ENCODE data around the gene EIF4E3. TPM values are rescaled to one million over a fixed set of nuclear protein-coding genes. Genes with fewer than 3 reads are reported as not detected.

EIF4E3 gene
- total RNA-seq, 1 experiment from 2014 or later, result 4.1 TPM

DNA sequence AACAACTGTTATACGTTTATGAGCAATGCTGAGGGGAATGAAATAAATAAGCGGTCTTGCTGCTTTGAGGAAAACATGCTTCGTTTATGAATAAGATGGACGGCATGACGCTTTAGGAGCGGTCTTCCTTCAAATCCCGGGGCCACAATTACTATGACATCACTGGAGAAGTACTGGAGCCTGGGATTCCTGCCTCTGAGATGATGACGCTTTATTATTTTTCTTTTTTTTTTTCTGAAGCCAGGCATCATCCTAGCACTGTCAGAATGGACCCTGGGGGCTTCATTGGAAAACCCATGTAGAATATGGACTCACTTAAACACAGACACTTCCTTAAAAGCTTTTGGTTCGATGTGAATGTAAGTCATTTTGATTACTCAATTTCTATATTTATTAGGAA, 89.2 kb downstream of the EIF4E3 start:
- in situ Hi-C loops (cut with HindIII; ENCODE audit: low pct_unique_long_range_greater_than_20kb, low sequenced_read_pairs), result no loop called here

GRCh38 chr3:71634671-71635070, 90.5 kb downstream of the EIF4E3 start:
- DNase-seq (ENCODE audit: low read depth, low spot score), result no peak
- in situ Hi-C loops (cut with HindIII; ENCODE audit: low pct_unique_long_range_greater_than_20kb, low sequenced_read_pairs), result no loop called here

More for the DNA sequence above, 89.2 kb downstream of the EIF4E3 start:
- DNase-seq (ENCODE audit: low read depth, low spot score), result no peak

GRCh38 chr3:71629711-71630110, 95.5 kb downstream of the EIF4E3 start:
- in situ Hi-C loops (cut with HindIII; ENCODE audit: low pct_unique_long_range_greater_than_20kb, low sequenced_read_pairs), result no loop called here

DNA sequence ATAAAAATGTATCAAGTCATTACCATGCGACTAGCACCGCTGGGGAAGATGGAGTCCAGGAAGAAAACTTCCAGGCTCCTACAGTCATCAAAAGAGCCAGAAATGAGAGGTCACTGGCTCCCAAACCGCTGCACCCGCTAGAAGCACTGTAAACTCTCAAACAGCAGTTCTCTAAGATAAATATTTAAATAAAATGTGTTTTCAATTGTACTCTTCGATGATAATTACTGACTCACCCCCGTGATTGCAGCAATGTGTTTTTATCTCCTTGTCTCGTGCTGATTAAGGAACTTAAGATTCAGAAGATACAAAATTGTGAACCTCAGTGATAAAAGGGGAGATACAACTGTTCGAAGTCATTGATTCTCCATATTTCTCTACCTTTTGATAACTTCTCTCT, 95.9 kb downstream of the EIF4E3 start:
- DNase-seq (ENCODE audit: low read depth, low spot score), result no peak
- in situ Hi-C loops (cut with HindIII; ENCODE audit: low pct_unique_long_range_greater_than_20kb, low sequenced_read_pairs), result no loop called here

More at GRCh38 chr3:71629711-71630110, 95.5 kb downstream of the EIF4E3 start:
- DNase-seq (ENCODE audit: low read depth, low spot score), result no peak

DNA sequence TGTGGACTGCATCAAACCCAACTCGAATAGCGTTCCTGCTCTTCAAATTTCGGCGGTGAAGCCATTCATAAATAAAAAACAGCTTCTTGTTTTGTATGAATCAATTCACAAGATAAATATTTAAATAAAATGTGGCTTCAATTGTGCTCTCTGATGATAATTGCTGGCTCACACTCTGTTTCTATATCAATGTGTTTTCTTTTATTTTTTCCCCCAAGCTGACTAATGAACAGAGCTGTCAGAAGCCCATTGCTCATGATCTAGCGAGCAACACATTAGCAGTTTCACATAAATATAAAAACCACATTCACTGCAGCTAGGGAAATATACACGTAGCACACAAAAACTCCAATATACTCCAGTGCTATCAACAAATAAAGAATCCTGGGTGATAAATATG, 96.7 kb downstream of the EIF4E3 start:
- no peak for DNase-seq (ENCODE audit: low read depth, low spot score)
- in situ Hi-C loops (cut with HindIII; ENCODE audit: low pct_unique_long_range_greater_than_20kb, low sequenced_read_pairs), result no loop called here

DNA sequence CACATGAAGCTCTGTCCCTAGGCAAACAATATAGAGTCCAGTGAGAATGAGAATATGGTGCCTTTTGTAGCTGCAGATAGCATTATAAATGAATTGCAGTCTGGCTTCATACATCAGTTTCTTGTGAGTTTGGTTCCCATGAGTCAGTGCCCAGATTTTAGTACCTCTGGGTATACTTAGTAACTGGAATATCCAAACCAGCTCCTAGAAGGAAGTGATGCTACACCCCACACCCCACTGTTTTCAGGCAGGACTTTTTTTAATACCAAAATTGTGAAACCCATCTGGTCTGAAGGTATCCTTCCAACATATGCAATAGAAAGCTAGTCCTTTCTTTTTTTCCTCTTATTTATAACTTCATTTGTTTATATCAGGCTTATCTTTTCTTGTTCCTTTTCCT, 99.5 kb downstream of the EIF4E3 start:
- in situ Hi-C loops (cut with HindIII; ENCODE audit: low pct_unique_long_range_greater_than_20kb, low sequenced_read_pairs), result no loop called here
- no peak for DNase-seq (ENCODE audit: low read depth, low spot score)

Other genes with a start within 250 kb of the EIF4E3 start
- gene FOXP1, start 141.7 kb downstream of the EIF4E3 start, total RNA-seq (2014; rRNA removed; shearing (Covaris generic)), result 5.8 and 6.5 TPM in 2 replicates
- gene GPR27, start 28.5 kb upstream of the EIF4E3 start, total RNA-seq (2014; rRNA removed; shearing (Covaris generic)), result 0.66 and 0.93 TPM in 2 replicates
- gene PROK2, start 59.7 kb upstream of the EIF4E3 start, total RNA-seq (2014; rRNA removed; shearing (Covaris generic)), result not detected in 2 replicates